K562 (cell line): ENCODE measurements around the gene NKD1.

ENCODE experiments used
- ATF2 ChIP-seq: sonication (generic); formaldehyde crosslinking; IDR thresholded peaks from 2 replicates; pipeline ENCODE4 v1.8.1; 2022; ENCODE audit warnings: missing genetic modification reagents
- CTCF ChIP-seq, 3 experiments: IDR thresholded peaks in 2 of 3; conservative IDR thresholded peaks in 1 of 3; 2 replicates each; pipeline ENCODE4 v1.5.1; 2011 to 2012; ENCODE audit warnings: low read length in 3 of 3, mild to moderate bottlenecking in 3 of 3, control low read depth in 2 of 3, improper control_type of control experiment in 1 of 3, inconsistent platforms in 1 of 3, low read depth in 1 of 3, mixed read lengths in 1 of 3, moderate library complexity in 1 of 3; ENCODE audit not compliant: insufficient read depth in 2 of 3
- EGR1 ChIP-seq: fragments of 450-650 bp; conservative IDR thresholded peaks from 2 replicates; pipeline ENCODE4 v1.6.1; 2017; ENCODE audit warnings: mild to moderate bottlenecking
- GABPB1 ChIP-seq: sonication (generic); formaldehyde crosslinking; IDR thresholded peaks from 2 replicates; pipeline ENCODE4 v1.8.0; 2022; ENCODE audit warnings: mild to moderate bottlenecking, missing genetic modification reagents
- MAZ ChIP-seq, 2 experiments: fragments of 450-650 bp in 1 of 2; sonication (generic) in 1 of 2; formaldehyde crosslinking; IDR thresholded peaks in 1 of 2; conservative IDR thresholded peaks in 1 of 2; 2 replicates each; pipeline versions ENCODE4 v1.4.0 to v1.5.0; 2020; ENCODE audit warnings: mild to moderate bottlenecking in 1 of 2, missing genetic modification reagents in 1 of 2
- NCOA2 ChIP-seq, 2 experiments: fragments of 450-650 bp; IDR thresholded peaks; 2 replicates each; pipeline ENCODE4 v1.6.1; 2018; ENCODE audit warnings: mild to moderate bottlenecking in 2 of 2, moderate library complexity in 1 of 2; ENCODE audit not compliant: partially characterized antibody in 2 of 2
- POLR2A ChIP-seq: fragments of 450-650 bp; conservative IDR thresholded peaks from 2 replicates; pipeline ENCODE4 v1.6.1; 2016
- SNRNP70 ChIP-seq: fragments of 200-400 bp; formaldehyde crosslinking; optimal IDR thresholded peaks from 2 replicates; pipeline ENCODE3; 2017; ENCODE audit warnings: low read depth, low read length

- no peak for TF ChIP-seq POLR2A
- TF ChIP-seq MAZ (CRISPR knock-in tag; conservative IDR thresholded peaks at IDR 0.05 in 1 of 2, IDR thresholded peaks at IDR 0.05 in 1 of 2) = no peak
- no peak for TF ChIP-seq NCOA2 (IDR thresholded peaks at IDR 0.05; ENCODE audit: partially characterized antibody in 2 of 2)
- no peak for TF ChIP-seq SNRNP70
- no peak for TF ChIP-seq CTCF (IDR thresholded peaks at IDR 0.05 in 2 of 3, conservative IDR thresholded peaks at IDR 0.05 in 1 of 3; ENCODE audit: insufficient read depth in 2 of 3, low read depth in 1 of 3, low read length in 3 of 3)
- no peak for TF ChIP-seq EGR1
- no peak for TF ChIP-seq GABPB1
- TF ChIP-seq ATF2 = no peak
Measured at GRCh38 chr16:50550035-50550434, 1.8 kb downstream of the NKD1 start.
